ENCODE data around the gene NAPEPLD. TPM values are rescaled to one million over a fixed set of nuclear protein-coding genes. Genes with fewer than 3 reads are reported as not detected.
"Not testable (repeated sequence)": the region's sequence is repeated elsewhere in the genome, so short reads cannot be mapped to it uniquely, and the experiment has no call there.

NAPEPLD gene
- total RNA-seq, 2 donors from 2014 or later = 11.2 to 12.9 TPM

GRCh38 chr7:103159072-103159471 is 10.2 kb upstream of the NAPEPLD start:
- WGBS, 2 donors = 81 to 91% methylated on average over 1 of the region's 1 CpG
- H3K4me1 ChIP-seq; ATAC-seq; H3K27me3 ChIP-seq; H3K9me3 ChIP-seq; intact Hi-C loops (cut with DNase I); H3K4me3 ChIP-seq; DNase-seq; H3K27ac ChIP-seq; H3K36me3 ChIP-seq (replicated peaks in 1 of 2; ENCODE audit: insufficient read depth in 1 of 2, low read depth in 2 of 2): not testable (repeated sequence)

DNA sequence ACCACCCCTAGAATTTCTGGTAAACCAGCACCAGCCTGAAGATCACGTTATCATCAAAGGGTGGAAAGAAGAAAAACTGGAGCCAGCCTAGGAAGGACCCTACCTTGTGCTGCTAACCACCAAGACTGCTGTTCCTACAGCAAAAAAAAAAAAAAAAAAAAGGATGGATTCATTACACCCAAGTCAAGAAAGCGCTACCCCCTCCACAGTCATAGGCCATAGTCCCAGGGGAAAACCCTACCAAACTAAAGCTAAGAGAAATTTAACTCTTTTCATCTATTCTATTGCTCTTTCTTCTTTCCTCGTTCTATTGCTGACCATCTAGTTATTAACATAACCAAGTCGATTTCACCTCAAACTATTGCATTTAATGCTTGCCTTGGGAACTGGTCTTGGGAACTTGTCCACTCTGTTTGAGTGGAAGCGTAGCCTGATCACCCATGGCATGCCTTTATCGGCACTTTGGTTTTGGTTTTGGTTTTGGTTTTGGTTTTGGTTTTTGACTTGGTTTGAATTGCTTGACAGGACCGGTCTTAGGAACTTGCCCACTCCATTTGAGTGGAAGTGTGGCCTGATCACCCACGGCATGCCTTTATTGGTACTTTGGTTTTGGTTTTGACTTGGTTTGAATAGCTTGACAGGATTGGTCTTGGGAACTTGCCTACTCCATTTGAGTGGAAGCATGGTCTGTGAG is 6.6 kb upstream of the NAPEPLD start:
- intact Hi-C loops (cut with DNase I) = not testable (repeated sequence)

GRCh38 chr7:103154042-103154441 is 5.1 kb upstream of the NAPEPLD start:
- H3K4me1 ChIP-seq = no peaks in the 10 kb centered on the region
- no peaks in the 10 kb centered on the region for H3K36me3 ChIP-seq (replicated peaks in 1 of 2; ENCODE audit: insufficient read depth in 1 of 2, low read depth in 2 of 2)
- 66 to 81% methylated on average over 6 of the region's 6 CpGs for WGBS, 2 donors
- intact Hi-C loops (cut with DNase I) = no loop called here
- TF ChIP-seq, protein P1, sequence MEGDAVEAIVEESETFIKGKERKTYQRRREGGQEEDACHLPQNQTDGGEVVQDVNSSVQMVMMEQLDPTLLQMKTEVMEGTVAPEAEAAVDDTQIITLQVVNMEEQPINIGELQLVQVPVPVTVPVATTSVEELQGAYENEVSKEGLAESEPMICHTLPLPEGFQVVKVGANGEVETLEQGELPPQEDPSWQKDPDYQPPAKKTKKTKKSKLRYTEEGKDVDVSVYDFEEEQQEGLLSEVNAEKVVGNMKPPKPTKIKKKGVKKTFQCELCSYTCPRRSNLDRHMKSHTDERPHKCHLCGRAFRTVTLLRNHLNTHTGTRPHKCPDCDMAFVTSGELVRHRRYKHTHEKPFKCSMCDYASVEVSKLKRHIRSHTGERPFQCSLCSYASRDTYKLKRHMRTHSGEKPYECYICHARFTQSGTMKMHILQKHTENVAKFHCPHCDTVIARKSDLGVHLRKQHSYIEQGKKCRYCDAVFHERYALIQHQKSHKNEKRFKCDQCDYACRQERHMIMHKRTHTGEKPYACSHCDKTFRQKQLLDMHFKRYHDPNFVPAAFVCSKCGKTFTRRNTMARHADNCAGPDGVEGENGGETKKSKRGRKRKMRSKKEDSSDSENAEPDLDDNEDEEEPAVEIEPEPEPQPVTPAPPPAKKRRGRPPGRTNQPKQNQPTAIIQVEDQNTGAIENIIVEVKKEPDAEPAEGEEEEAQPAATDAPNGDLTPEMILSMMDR (IDR thresholded peaks at IDR 0.05) = no peak
- DNase-seq (no peak), ATAC-seq (no peak)
- H3K4me3 ChIP-seq = no peak overlapping the region
- no peak overlapping the region for H3K27ac ChIP-seq
- no peaks in the 10 kb centered on the region for H3K9me3 ChIP-seq
- H3K27me3 ChIP-seq = no peaks in the 10 kb centered on the region

More for the DNA sequence above, 6.6 kb upstream of the NAPEPLD start:
- not testable (repeated sequence) for H3K36me3 ChIP-seq (replicated peaks in 1 of 2; ENCODE audit: insufficient read depth in 1 of 2, low read depth in 2 of 2); ATAC-seq; H3K27me3 ChIP-seq; DNase-seq; H3K4me3 ChIP-seq; H3K4me1 ChIP-seq; H3K9me3 ChIP-seq; H3K27ac ChIP-seq
- 82 to 92% methylated on average over 8 of the region's 8 CpGs for WGBS, 2 donors

DNA sequence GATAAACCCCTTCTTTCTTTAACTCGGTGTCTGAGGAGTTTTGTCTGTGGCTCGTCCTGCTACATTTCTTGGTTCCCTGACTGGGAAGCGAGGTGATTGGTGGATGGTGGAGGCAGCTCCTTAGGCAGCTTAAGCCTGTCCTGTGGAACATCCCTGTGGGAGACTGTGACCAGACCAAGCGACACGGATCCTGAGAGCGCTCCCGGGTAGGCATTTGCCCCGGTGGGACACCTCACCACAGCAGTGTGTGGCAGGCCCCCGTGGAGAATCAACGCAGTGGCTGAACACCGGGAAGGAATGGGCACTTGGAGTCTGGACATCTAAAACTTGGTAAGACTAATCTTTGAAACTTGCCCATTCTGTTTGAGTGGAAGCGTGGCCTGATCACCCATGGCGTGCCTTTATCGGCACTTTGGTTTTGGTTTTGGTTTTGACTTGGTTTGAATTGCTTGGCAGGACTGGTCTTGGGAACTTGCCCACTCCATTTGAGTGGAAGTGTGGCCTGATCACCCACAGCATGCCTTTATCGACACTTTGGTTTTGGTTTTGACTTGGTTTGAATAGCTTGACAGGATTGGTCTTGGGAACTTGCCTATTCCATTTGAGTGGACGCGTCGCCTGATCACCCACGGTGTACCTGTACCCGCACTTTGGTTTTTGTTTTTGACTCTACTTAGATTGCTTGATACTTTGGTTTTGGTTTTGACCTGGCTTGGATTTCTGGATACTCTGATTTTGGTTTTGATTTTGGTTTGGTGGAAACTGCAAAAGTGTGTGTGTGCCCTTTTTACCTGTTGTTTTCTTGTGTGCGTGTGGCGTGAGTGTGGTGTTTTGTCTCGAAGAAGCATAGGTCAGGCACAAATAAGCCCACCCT is 4.1 kb upstream of the NAPEPLD start:
- H3K27me3 ChIP-seq; H3K4me3 ChIP-seq; intact Hi-C loops (cut with DNase I); H3K36me3 ChIP-seq (replicated peaks in 1 of 2; ENCODE audit: insufficient read depth in 1 of 2, low read depth in 2 of 2); H3K27ac ChIP-seq; DNase-seq; H3K4me1 ChIP-seq; ATAC-seq; H3K9me3 ChIP-seq: not testable (repeated sequence)
- WGBS, 2 donors = 93 to 96% methylated on average over 23 of the region's 23 CpGs

- intact Hi-C loops (cut with DNase I); H3K27ac ChIP-seq; H3K36me3 ChIP-seq (replicated peaks in 1 of 2; ENCODE audit: insufficient read depth in 1 of 2, low read depth in 2 of 2); ATAC-seq; H3K27me3 ChIP-seq; H3K4me1 ChIP-seq; H3K4me3 ChIP-seq; DNase-seq; H3K9me3 ChIP-seq: not testable (repeated sequence)
- 90% methylated on average over 8 of the region's 8 CpGs for WGBS, 2 donors
Observed at GRCh38 chr7:103151993-103152676, 3.2 kb upstream of the NAPEPLD start.

DNA sequence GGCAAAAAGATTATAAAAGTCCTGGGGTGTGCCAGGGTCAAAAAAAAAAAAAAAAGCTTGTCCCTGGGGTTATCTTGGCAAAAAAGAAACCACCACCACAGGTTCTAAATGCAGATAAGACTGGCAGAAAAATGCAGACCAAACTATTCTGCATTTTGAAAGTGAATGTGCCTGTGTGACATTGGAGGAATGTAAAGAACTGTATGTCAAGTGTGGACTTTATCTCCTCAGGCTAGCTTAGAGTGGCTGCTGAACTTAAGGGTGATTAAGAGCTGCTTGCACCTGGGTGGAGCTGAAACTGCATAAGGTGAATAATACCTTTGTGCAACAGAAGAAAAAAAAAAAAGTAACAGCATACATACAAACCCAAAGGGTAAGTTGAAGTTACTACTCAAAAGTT is 1.3 kb upstream of the NAPEPLD start:
- H3K27me3 ChIP-seq = no peaks in the 10 kb centered on the region
- DNase-seq = no peak
- no peak overlapping the region for H3K4me3 ChIP-seq
- TF ChIP-seq, protein P1 (IDR thresholded peaks at IDR 0.05) = no peak
- H3K27ac ChIP-seq = no peak overlapping the region
- no peaks in the 10 kb centered on the region for H3K9me3 ChIP-seq
- peaks cover 11% of the 10 kb centered on the region for H3K4me1 ChIP-seq
- H3K36me3 ChIP-seq (replicated peaks in 1 of 2; ENCODE audit: insufficient read depth in 1 of 2, low read depth in 2 of 2) = no peaks in the 10 kb centered on the region
- ATAC-seq = no peak
- intact Hi-C loops (cut with DNase I) = no loop called here
